ENCODE measurements around the gene STXBP6.

The STXBP6 gene

DNA sequence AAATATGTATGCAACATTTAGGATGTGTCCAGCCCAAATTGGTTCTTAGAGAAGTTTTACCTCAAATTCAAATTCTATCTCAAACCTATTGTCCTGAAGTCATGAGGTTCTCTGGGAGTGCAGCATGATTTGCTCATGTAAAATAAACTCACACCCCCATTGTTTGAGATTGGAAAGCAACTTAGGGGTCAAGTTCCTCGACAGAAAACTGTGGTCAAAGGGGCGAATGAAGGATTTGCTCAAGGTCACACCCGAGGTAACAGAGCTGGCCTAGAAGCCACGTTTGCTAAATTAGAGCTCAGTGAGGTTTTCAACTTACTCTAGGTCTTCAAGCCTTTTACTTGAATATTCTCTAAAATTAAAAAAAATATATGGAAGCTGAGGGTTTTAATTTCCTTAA, 218.3 kb downstream of the STXBP6 start:
- TF ChIP-seq, protein P1, sequence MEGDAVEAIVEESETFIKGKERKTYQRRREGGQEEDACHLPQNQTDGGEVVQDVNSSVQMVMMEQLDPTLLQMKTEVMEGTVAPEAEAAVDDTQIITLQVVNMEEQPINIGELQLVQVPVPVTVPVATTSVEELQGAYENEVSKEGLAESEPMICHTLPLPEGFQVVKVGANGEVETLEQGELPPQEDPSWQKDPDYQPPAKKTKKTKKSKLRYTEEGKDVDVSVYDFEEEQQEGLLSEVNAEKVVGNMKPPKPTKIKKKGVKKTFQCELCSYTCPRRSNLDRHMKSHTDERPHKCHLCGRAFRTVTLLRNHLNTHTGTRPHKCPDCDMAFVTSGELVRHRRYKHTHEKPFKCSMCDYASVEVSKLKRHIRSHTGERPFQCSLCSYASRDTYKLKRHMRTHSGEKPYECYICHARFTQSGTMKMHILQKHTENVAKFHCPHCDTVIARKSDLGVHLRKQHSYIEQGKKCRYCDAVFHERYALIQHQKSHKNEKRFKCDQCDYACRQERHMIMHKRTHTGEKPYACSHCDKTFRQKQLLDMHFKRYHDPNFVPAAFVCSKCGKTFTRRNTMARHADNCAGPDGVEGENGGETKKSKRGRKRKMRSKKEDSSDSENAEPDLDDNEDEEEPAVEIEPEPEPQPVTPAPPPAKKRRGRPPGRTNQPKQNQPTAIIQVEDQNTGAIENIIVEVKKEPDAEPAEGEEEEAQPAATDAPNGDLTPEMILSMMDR (IDR thresholded peaks at IDR 0.05): no peak
- DNase-seq: no peak
- intact Hi-C loops (cut with DNase I; ENCODE audit: low total_unique reads): no loop called here

DNA sequence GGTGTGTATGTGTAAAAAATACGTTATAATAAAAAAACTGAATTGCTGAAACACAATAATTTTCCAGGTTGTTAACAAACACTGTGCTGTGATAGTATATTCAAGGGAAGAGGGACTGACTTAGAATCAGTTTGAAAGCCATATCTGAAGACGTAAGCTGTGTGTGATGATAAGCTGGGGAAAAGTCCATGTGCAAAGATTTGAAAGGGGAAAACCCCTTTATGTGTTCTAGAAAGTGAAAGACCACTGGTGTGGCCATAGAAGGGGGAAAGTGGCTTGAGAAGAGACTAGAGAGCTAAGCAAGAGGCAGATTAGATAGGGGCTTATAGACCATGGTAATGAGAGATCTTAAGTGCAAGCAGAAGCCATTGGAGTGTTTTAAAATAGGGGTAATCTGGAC, 220.1 kb downstream of the STXBP6 start:
- TF ChIP-seq, protein P1 (IDR thresholded peaks at IDR 0.05): no peak
- Histone ChIP-seq H3K9me3 (no peaks in the 10 kb centered on the region), H3K4me3 (no peak overlapping the region), H3K27me3 (peaks cover 0 to 2% of the 10 kb centered on the region in 2 donors), H3K4me1 (no peaks in the 10 kb centered on the region), H3K27ac (no peak overlapping the region), H3K36me3 (no peaks in the 10 kb centered on the region)
- intact Hi-C loops (cut with DNase I; ENCODE audit: low total_unique reads): no loop called here
- DNase-seq: no peak

More for the DNA sequence above, 218.3 kb downstream of the STXBP6 start:
- no peak overlapping the region for H3K4me3 ChIP-seq
- H3K27me3 ChIP-seq: no peaks in the 10 kb centered on the region
- no peaks in the 10 kb centered on the region for H3K36me3 ChIP-seq
- no peaks in the 10 kb centered on the region for H3K9me3 ChIP-seq
- H3K27ac ChIP-seq: no peak overlapping the region
- no peaks in the 10 kb centered on the region for H3K4me1 ChIP-seq

DNA sequence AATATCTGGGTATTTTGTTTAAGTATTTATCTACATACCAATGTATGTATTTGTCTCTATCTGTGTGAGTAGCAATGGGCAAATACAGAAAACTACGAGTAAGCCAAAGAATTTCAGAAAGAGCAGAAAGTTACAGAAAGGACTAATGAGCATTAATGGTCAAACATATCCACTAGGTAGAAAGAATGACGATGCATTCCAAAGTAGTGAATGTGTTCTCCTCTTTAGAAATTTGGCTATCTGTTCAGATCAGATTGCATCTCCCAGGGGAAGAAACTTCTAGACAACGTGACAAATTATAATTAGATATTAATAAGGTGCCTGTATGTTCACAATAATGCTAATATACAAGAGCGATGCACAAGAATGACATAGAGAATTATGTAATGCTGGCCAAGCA, 221.5 kb downstream of the STXBP6 start:
- Histone ChIP-seq H3K36me3 (no peaks in the 10 kb centered on the region), H3K4me1 (no peaks in the 10 kb centered on the region), H3K27ac (no peak overlapping the region), H3K27me3 (peaks cover 0 to 3% of the 10 kb centered on the region in 2 donors), H3K9me3 (no peaks in the 10 kb centered on the region), H3K4me3 (no peak overlapping the region)
- intact Hi-C loops (cut with DNase I; ENCODE audit: low total_unique reads): no loop called here
- no peak for DNase-seq
- TF ChIP-seq, protein P1 (IDR thresholded peaks at IDR 0.05): no peak

DNA sequence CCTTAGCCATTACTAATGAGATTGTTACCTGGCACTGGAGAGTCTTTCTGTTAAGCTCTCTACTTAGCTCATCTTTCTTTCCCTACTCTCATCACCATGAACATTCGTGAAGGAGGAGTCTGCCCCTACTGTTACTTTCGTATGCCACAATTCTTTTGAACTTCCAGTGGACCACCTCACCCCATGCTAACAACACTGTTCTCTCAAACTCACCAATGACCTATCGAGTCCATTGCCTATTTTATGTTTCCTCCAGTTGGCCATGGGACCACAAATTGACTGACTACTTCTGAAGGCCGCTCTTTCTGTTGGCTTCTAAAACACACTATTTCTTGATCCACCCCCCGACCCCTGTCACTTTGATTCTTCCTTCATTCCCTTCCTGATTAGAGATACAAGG, 223.6 kb downstream of the STXBP6 start:
- H3K36me3 ChIP-seq: no peaks in the 10 kb centered on the region
- peaks cover 0 to 3% of the 10 kb centered on the region in 2 donors for H3K27me3 ChIP-seq
- intact Hi-C loops (cut with DNase I; ENCODE audit: low total_unique reads): no loop called here
- no peaks in the 10 kb centered on the region for H3K9me3 ChIP-seq
- no peaks in the 10 kb centered on the region for H3K4me1 ChIP-seq
- no peak overlapping the region for H3K4me3 ChIP-seq
- no peak overlapping the region for H3K27ac ChIP-seq
- DNase-seq: no peak
- TF ChIP-seq, protein P1 (IDR thresholded peaks at IDR 0.05): no peak

DNA sequence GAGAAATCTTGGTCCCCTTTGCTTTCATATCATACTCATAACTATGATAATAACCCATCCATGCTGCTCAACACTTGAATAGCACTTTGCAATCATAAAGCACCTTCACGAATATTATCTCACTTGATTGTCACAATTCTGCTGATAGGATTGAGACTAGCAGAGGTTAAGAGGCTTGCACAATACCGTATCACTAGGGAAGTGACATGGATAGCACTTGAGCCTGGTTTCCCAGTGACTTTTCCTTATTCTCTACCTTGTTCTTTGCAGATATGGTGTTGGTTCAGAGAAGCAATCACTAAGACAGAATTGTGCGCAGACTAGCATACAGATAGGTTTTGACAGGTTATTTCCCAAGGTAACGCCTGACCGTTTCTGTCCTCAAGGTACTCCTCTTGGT, 229.3 kb downstream of the STXBP6 start:
- Histone ChIP-seq H3K4me3 (no peak overlapping the region), H3K27me3 (peaks cover 0 to 3% of the 10 kb centered on the region in 2 donors), H3K9me3 (no peaks in the 10 kb centered on the region), H3K36me3 (no peaks in the 10 kb centered on the region), H3K27ac (no peak overlapping the region), H3K4me1 (peaks cover 0 to 11% (median 0%) of the 10 kb centered on the region in 4 donors)
- TF ChIP-seq, protein P1 (IDR thresholded peaks at IDR 0.05): no peak
- no peak for DNase-seq
- intact Hi-C loops (cut with DNase I; ENCODE audit: low total_unique reads): no loop called here

DNA sequence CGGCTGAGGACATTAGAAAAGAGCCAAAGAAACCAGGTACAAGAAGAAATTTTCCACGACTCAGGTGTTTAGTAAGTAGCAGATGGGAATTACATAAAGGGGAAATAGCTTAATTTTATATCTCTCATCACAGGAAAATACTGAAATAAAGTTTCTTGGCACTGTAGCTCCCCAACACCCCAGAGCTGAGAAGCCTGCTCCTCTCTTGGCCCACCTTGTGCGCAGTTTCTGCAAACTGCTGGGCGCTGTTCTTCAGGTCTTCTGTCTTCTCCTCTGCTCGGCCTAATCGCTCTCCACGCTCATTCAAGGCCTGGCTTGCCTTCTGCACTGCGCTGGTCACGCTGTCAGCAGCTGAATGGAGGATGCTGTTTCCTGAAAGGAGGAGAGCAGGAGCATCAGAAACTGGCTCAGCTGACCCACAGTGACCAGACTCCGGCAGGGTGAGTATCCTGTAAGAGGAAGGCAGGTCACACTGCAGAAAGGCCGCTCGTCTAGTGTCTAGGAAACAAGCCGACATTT, 231.1 kb downstream of the STXBP6 start:
- H3K27ac ChIP-seq: no peak overlapping the region
- intact Hi-C loops (cut with DNase I; ENCODE audit: low total_unique reads): loop anchor here (10.0 kb wide), 1 partner anchor 316 kb away; no protein-coding TSS in a partner anchor
- no peak overlapping the region for H3K4me3 ChIP-seq
- no peaks in the 10 kb centered on the region for H3K27me3 ChIP-seq
- no peak for DNase-seq
- TF ChIP-seq, protein P1 (IDR thresholded peaks at IDR 0.05): no peak
- no peaks in the 10 kb centered on the region for H3K9me3 ChIP-seq
- peaks cover 0 to 11% (median 0%) of the 10 kb centered on the region in 4 donors for H3K4me1 ChIP-seq
- no peaks in the 10 kb centered on the region for H3K36me3 ChIP-seq
